Measurements from ENCODE around the gene SIRT3. TPM values are rescaled to one million over a fixed set of nuclear protein-coding genes. Genes with fewer than 3 reads are reported as not detected.

Gene SIRT3
- total and polyA plus RNA-seq, 2 of the 13 experiments (the other 11 are each of a cell fraction or from before 2014, with no cell fraction given) = 15.1 to 18.2 TPM

GRCh38 chr11:259413-259812, 23.3 kb upstream of the SIRT3 start:
- DNase-seq (ENCODE audit: low spot score) (no peak), ATAC-seq (no peak), FAIRE-seq (no peak)
- no peak overlapping the region for H3K4me3 ChIP-seq (replicated peaks in 1 of 3; ENCODE audit: insufficient read depth in 1 of 3, low read depth in 2 of 3, low read length in 3 of 3)
- no peaks in the 10 kb centered on the region for H3K9me3 ChIP-seq (ENCODE audit: low read length)
- no peaks in the 10 kb centered on the region for H4K20me1 ChIP-seq (ENCODE audit: insufficient read depth, low read length)
- intact Hi-C loops (cut with micrococcal nuclease; ENCODE audit: unreplicated experiment) = no loop called here
- ChIA-PET POLR2A (no interaction called here), CTCF (ENCODE audit: low intra/inter-chr PET ratio, low total read pairs) (no interaction called here)
- no peak overlapping the region for H2AFZ ChIP-seq (ENCODE audit: low read length)
- no peaks in the 10 kb centered on the region for H3K79me2 ChIP-seq (ENCODE audit: insufficient read depth, low read length)
- peaks cover 0 to 7% of the 10 kb centered on the region in 2 experiments; a peak in 1 of 5 replicates for H3K27me3 ChIP-seq (ENCODE audit: control insufficient read depth in 1 of 2, insufficient read depth in 2 of 2, low read length in 2 of 2)
- 42% methylated on average over 10 of the region's 10 CpGs for WGBS (ENCODE audit: low lambda C conversion rate)
- no peak overlapping the region for H3K4me2 ChIP-seq (ENCODE audit: low read depth, low read length)
- no peaks in the 10 kb centered on the region for H3K36me3 ChIP-seq (replicated peaks in 1 of 2; ENCODE audit: control insufficient read depth in 1 of 2, insufficient read depth in 2 of 2, low read length in 2 of 2)
- H3K9ac ChIP-seq (ENCODE audit: insufficient read depth, low read depth, low read length) = no peak overlapping the region
- in situ Hi-C loops (cut with HindIII; ENCODE audit: extremely low pct_ligation_motif_present, low pct_unique_long_range_greater_than_20kb) = no loop called here
- no peak for TF ChIP-seq ZNF292 (CRISPR knock-in tag; IDR thresholded peaks at IDR 0.05; ENCODE audit: borderline replicate concordance, low read depth)
- TF ChIP-seq GATAD2A (CRISPR knock-in tag; IDR thresholded peaks at IDR 0.05) = no peak
- TF ChIP-seq SALL1 (CRISPR knock-in tag; IDR thresholded peaks at IDR 0.05) = no peak
- TF ChIP-seq ZFP36 (IDR thresholded peaks at IDR 0.05; ENCODE audit: borderline replicate concordance, low read depth, low read length, partially characterized antibody) = no peak
- no peak for TF ChIP-seq ZNF512B (CRISPR knock-in tag; IDR thresholded peaks at IDR 0.05; ENCODE audit: borderline replicate concordance)
- H3K4me1 ChIP-seq (ENCODE audit: insufficient read depth, low read length) = peaks cover 8% of the 10 kb centered on the region; the same call in 1 of the 2 replicates
- H3K27ac ChIP-seq (ENCODE audit: extremely low read length, insufficient read depth, low read length) = no peak overlapping the region
- no TSS peak for BruUV-seq (replicated peaks)
